GM19395 (cell line): ENCODE measurements around the gene ASB8.

Source experiments
- ATAC-seq: cut with Tn5 transposase; IDR thresholded peaks from one replicate; pipeline ENCODE4 v1.9.1; 2021; ENCODE audit warnings: mild to moderate bottlenecking, moderate library complexity; ENCODE audit not compliant: unreplicated experiment

ASB8 gene

GRCh38 chr12:48157018-48157888, at the start of gene ASB8:
Gene ASB8, minus strand, starts transcription at chr12:48157515. Its CDS starts 4,019 bp downstream, at chr12:48153496.
- peak; percentile 95 for ATAC-seq

GRCh38 chr12:48203192-48203591, 45.9 kb upstream of the ASB8 start, which contains the start of gene OR10AD1:
Gene OR10AD1, minus strand, starts transcription at chr12:48203292. Its CDS starts 0 bp downstream, at chr12:48203292.
- ATAC-seq: no peak

- no peak for ATAC-seq
Observed at GRCh38 chr12:48202766-48203165, 45.5 kb upstream of the ASB8 start.

- no peak for ATAC-seq
Observed at GRCh38 chr12:48201516-48201915, 44.2 kb upstream of the ASB8 start.

GRCh38 chr12:48201091-48201490, 43.8 kb upstream of the ASB8 start:
- no peak for ATAC-seq

- ATAC-seq: no peak
Observed at GRCh38 chr12:48199774-48200221, 42.5 kb upstream of the ASB8 start.

- ATAC-seq: no peak
Observed at GRCh38 chr12:48198985-48199384, 41.7 kb upstream of the ASB8 start.

- ATAC-seq: peak; percentile 29
Observed at GRCh38 chr12:48198672-48198971, 41.3 kb upstream of the ASB8 start.

- ATAC-seq: peak; percentile 100
Observed at GRCh38 chr12:48197971-48198671, 40.8 kb upstream of the ASB8 start.

- peak; percentile 28 for ATAC-seq
Observed at GRCh38 chr12:48197549-48197970, 40.2 kb upstream of the ASB8 start.

- no peak for ATAC-seq
Observed at GRCh38 chr12:48194799-48195201, 37.5 kb upstream of the ASB8 start.

- ATAC-seq: no peak
Observed at GRCh38 chr12:48193623-48194022, 36.3 kb upstream of the ASB8 start.

- no peak for ATAC-seq
Observed at GRCh38 chr12:48192861-48193260, 35.5 kb upstream of the ASB8 start.

GRCh38 chr12:48191096-48191495, 33.8 kb upstream of the ASB8 start:
- ATAC-seq: no peak

- ATAC-seq: peak; percentile 83
Observed at GRCh38 chr12:48189331-48190125, 32.2 kb upstream of the ASB8 start.

GRCh38 chr12:48187916-48188695, 30.8 kb upstream of the ASB8 start:
- ATAC-seq: no peak

GRCh38 chr12:48185181-48185919, 28.0 kb upstream of the ASB8 start:
- no peak for ATAC-seq

GRCh38 chr12:48184549-48184922, 27.2 kb upstream of the ASB8 start:
- no peak for ATAC-seq

- no peak for ATAC-seq
Observed at GRCh38 chr12:48183876-48184548, 26.7 kb upstream of the ASB8 start.
